Subcutaneous abdominal adipose tissue (tissue), 5 donors: ENCODE results near the gene NCBP2L.

Experiments
- H3K27ac ChIP-seq: one replicate; pipeline ENCODE4 v1.7.0; 2013; ENCODE audit warnings: low read depth, mild to moderate bottlenecking, inconsistent platforms, low read length, moderate library complexity
- H3K27me3 ChIP-seq, 5 donors: one replicate each; pipeline ENCODE4 v1.7.0; 2013; ENCODE audit warnings: low read length in 5 of 5, inconsistent platforms in 1 of 5; ENCODE audit not compliant: control insufficient read depth in 5 of 5, insufficient read depth in 4 of 5
- H3K36me3 ChIP-seq, 5 donors: one replicate each; pipeline ENCODE4 v1.7.0; 2013; ENCODE audit warnings: low read length in 5 of 5; ENCODE audit not compliant: control insufficient read depth in 5 of 5, insufficient read depth in 5 of 5
- H3K4me1 ChIP-seq, 5 donors: one replicate each; pipeline ENCODE4 v1.7.0; 2013; ENCODE audit warnings: low read length in 5 of 5, mild to moderate bottlenecking in 3 of 5, moderate library complexity in 1 of 5; ENCODE audit not compliant: control insufficient read depth in 5 of 5, insufficient read depth in 5 of 5
- H3K4me3 ChIP-seq, 5 donors: one replicate each; pipeline ENCODE4 v1.7.0; 2013; ENCODE audit warnings: low read length in 5 of 5, low read depth in 1 of 5
- H3K9ac ChIP-seq, 5 donors: one replicate each; pipeline ENCODE4 v1.7.0; 2013; ENCODE audit warnings: low read length in 5 of 5, mild to moderate bottlenecking in 4 of 5, moderate library complexity in 3 of 5
- H3K9me3 ChIP-seq, 5 donors: one replicate each; pipeline ENCODE4 v1.7.0; 2013; ENCODE audit warnings: low read length in 5 of 5; ENCODE audit not compliant: control insufficient read depth in 5 of 5
- donor health status: healthy.
- donor health status: healthy.
- donor health status: healthy.
- donor health status: healthy.
- donor health status: healthy.

NCBP2L gene

DNA sequence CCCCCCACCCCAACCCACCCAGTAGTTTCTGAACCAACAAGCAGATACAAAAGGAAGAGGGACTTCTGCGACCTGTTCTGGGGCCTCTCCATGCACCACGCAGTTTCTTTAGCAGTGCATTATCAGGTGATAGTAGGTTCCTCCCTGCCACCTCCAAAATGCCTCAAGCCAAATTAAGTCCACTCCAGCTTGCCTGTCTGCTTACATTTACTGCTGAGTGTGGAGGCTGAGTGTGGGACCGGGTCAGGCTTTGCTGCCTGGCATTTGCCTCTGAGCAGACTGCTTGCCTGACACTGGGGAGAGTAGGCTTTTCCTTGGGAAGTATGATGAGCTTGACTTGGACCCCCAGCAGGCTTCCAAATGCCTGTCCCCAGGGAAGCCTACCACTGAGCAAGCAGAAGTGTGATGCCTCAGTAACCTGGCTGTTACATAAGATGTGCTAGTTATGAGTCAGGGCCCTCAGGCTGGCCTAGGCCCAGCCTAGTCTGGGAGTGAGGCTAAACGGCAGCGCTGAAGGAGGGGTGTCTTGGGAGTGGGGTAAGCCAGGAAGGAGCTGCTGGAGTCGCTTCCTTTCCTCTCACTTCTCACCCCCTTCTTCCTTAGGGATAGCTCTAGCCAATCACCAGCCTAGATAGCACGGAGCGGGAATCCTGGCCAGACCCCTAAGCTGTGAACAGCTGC is 10.9 kb upstream of the NCBP2L start:
- H3K4me1 ChIP-seq, result peaks cover 0 to 13% (median 4%) of the 10 kb centered on the region in 5 donors
- peaks cover 0 to 2% (median 0%) of the 10 kb centered on the region in 5 donors for H3K36me3 ChIP-seq
- no peak overlapping the region for H3K4me3 ChIP-seq
- H3K9me3 ChIP-seq, result no peaks in the 10 kb centered on the region
- no peak overlapping the region for H3K9ac ChIP-seq
- peaks cover 0 to 17% (median 6%) of the 10 kb centered on the region in 5 donors for H3K27me3 ChIP-seq
- H3K27ac ChIP-seq, result no peak overlapping the region

DNA sequence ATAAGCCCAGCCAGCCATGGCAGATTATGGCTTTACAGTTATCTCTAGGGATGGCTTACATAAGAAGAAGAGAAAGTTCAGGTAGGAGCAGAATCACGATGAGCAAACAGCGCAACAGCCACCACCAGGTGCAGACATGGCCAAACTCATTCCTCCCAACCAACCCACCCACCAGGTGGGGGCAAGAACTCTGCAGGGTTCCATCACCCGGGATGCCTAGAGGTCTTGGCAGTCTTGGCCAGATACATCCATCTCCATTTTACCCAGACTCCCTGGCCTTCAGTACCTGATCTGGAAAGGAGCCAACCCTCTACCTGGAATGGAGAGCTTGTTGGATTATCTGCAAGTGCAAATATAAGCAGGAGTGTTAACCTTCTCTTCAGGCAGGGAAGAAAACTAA is 9.5 kb upstream of the NCBP2L start:
- Histone ChIP-seq H3K4me1 (peaks cover 0 to 14% (median 4%) of the 10 kb centered on the region in 5 donors), H3K36me3 (peaks cover 0 to 2% (median 0%) of the 10 kb centered on the region in 5 donors), H3K4me3 (no peak overlapping the region), H3K9me3 (no peaks in the 10 kb centered on the region), H3K27ac (no peak overlapping the region), H3K9ac (no peak overlapping the region), H3K27me3 (peaks cover 0 to 20% (median 9%) of the 10 kb centered on the region in 5 donors)

- Histone ChIP-seq H3K9ac (no peak overlapping the region), H3K4me3 (no peak overlapping the region), H3K9me3 (no peaks in the 10 kb centered on the region), H3K36me3 (peaks cover 0 to 2% (median 0%) of the 10 kb centered on the region in 5 donors), H3K4me1 (peaks cover 4 to 24% (median 9%) of the 10 kb centered on the region in 5 donors), H3K27me3 (peaks cover 0 to 23% (median 5%) of the 10 kb centered on the region in 5 donors), H3K27ac (no peak overlapping the region)
Measured at GRCh38 chrX:107769581-107770317, 7.8 kb upstream of the NCBP2L start.

GRCh38 chrX:107773206-107773605 is 4.3 kb upstream of the NCBP2L start:
- H3K36me3 ChIP-seq, result no peaks in the 10 kb centered on the region
- H3K9me3 ChIP-seq, result no peaks in the 10 kb centered on the region
- H3K9ac ChIP-seq, result no peak overlapping the region
- H3K27ac ChIP-seq, result no peak overlapping the region
- H3K27me3 ChIP-seq, result peaks cover 0 to 25% (median 5%) of the 10 kb centered on the region in 5 donors
- peak overlapping the region in 3 of 5 donors; percentile 7 to 64 (median 9) for H3K4me3 ChIP-seq
- peaks cover 0 to 31% (median 27%) of the 10 kb centered on the region in 5 donors for H3K4me1 ChIP-seq

- Histone ChIP-seq H3K9me3 (no peaks in the 10 kb centered on the region), H3K4me3 (peak overlapping the region in 4 of 5 donors; percentile 51 to 75 (median 68)), H3K27me3 (peaks cover 0 to 22% (median 5%) of the 10 kb centered on the region in 5 donors), H3K36me3 (no peaks in the 10 kb centered on the region), H3K9ac (peak overlapping the region in 1 of 5 donors; percentile 25), H3K27ac (no peak overlapping the region), H3K4me1 (peaks cover 0 to 31% (median 27%) of the 10 kb centered on the region in 5 donors)
Measured at GRCh38 chrX:107773906-107774435, 3.6 kb upstream of the NCBP2L start.

- peak overlapping the region in 4 of 5 donors; percentile 36 to 72 (median 57) for H3K9ac ChIP-seq
- H3K27me3 ChIP-seq, result peaks cover 0 to 20% (median 5%) of the 10 kb centered on the region in 5 donors
- peaks cover 0 to 31% (median 27%) of the 10 kb centered on the region in 5 donors for H3K4me1 ChIP-seq
- H3K9me3 ChIP-seq, result no peaks in the 10 kb centered on the region
- H3K27ac ChIP-seq, result peak overlapping the region; percentile 11
- H3K4me3 ChIP-seq, result peak overlapping the region; percentile 51 to 75 (median 70)
- no peaks in the 10 kb centered on the region for H3K36me3 ChIP-seq
Measured at GRCh38 chrX:107775000-107775733, 2.4 kb upstream of the NCBP2L start.

- Histone ChIP-seq H3K4me3 (peak within 1 kb of the TSS; percentile 64 to 75 (median 70)), H3K27ac (peak within 1 kb of the TSS; percentile 30), H3K27me3 (peaks cover 0 to 20% (median 5%) of the 10 kb centered on the region in 5 donors), H3K9me3 (no peaks in the 10 kb centered on the region), H3K4me1 (peaks cover 0 to 31% (median 27%) of the 10 kb centered on the region in 5 donors), H3K36me3 (no peaks in the 10 kb centered on the region), H3K9ac (peak within 1 kb of the TSS in 4 of 5 donors; percentile 36 to 72 (median 57))
Measured at GRCh38 chrX:107775734-107776511, 1.6 kb upstream of the NCBP2L start, which contains the start of gene TSC22D3. TSC22D3 (minus strand) TSS chrX:107775787; CDS start chrX:107775419, 368 bp downstream.

- peak overlapping the region; percentile 30 for H3K27ac ChIP-seq
- peak overlapping the region; percentile 64 to 75 (median 70) for H3K4me3 ChIP-seq
- H3K9ac ChIP-seq, result peak overlapping the region in 3 of 5 donors; percentile 46 to 72 (median 54)
- H3K27me3 ChIP-seq, result peaks cover 0 to 20% (median 5%) of the 10 kb centered on the region in 5 donors
- peaks cover 0 to 31% (median 27%) of the 10 kb centered on the region in 5 donors for H3K4me1 ChIP-seq
- H3K36me3 ChIP-seq, result no peaks in the 10 kb centered on the region
- H3K9me3 ChIP-seq, result no peaks in the 10 kb centered on the region
Measured at GRCh38 chrX:107776649-107777535, 641 bp upstream of the NCBP2L start.
